Left lung (tissue), 10 donors: ENCODE results near the gene ABLIM2. TPM values are rescaled to one million over a fixed set of nuclear protein-coding genes. Genes with fewer than 3 reads are reported as not detected.
A peak's percentile ranks its signal among the peaks of the same experiment; 100 is the strongest.

ENCODE experiments used
- ATAC-seq: fragments of 200-7000 bp; cut with Tn5 transposase; one replicate; pipeline ENCODE4 v1.9.1; 2020; ENCODE audit warnings: moderate library complexity
- DNase-seq, 4 donors: peaks; one replicate each; pipeline ENCODE4 v3.0.0-alpha.2; 2013 to 2020
- H3K27ac ChIP-seq, 2 donors: fragments of 200-600 bp; sonication (generic) in 1 of 2; one replicate each; pipeline versions ENCODE4 v1.5.0 to v1.8.0; 2020 to 2021
- H3K27me3 ChIP-seq, 2 donors: fragments of 200-600 bp; sonication (generic) in 1 of 2; one replicate each; pipeline versions ENCODE4 v1.5.0 to v1.8.0; 2020 to 2021
- H3K36me3 ChIP-seq, 2 donors: fragments of 200-600 bp; sonication (generic) in 1 of 2; one replicate each; pipeline versions ENCODE4 v1.5.0 to v1.8.0; 2020 to 2021
- H3K4me1 ChIP-seq, 2 donors: fragments of 200-600 bp; one replicate each; pipeline ENCODE4 v1.8.0; 2021
- H3K4me3 ChIP-seq, 2 donors: fragments of 200-600 bp; sonication (generic) in 1 of 2; one replicate each; pipeline versions ENCODE4 v1.5.0 to v1.8.0; 2020 to 2021; ENCODE audit warnings: mild to moderate bottlenecking in 1 of 2
- H3K9me3 ChIP-seq, 2 donors: fragments of 200-600 bp; sonication (generic) in 1 of 2; one replicate each; pipeline versions ENCODE4 v1.5.0 to v1.8.0; 2020 to 2021
- intact Hi-C, 2 donors: fragments of 100-400 bp; cut with DNase I; formaldehyde crosslinking; loops; one replicate each; pipeline versions ENCODE4 v1.11.2 to v1.14.2; 2022
- polyA plus RNA-seq, 6 donors: library from polyadenylated mRNA; unstranded; fragments of 120-200 nt; gene quantifications; one replicate each; pipeline ENCODE4 v1.2.1, GENCODE V29; 2013; ENCODE audit not compliant: insufficient read length in 6 of 6
- total RNA-seq, 2 donors: library from RNA; stranded (reverse); fragmentation: NEBNext Ultra II Directional; extraction: Animal tissue kit (Norgen Biotek cat#: 25700); gene quantifications; one replicate each; pipeline ENCODE4 v1.2.1, GENCODE V29; 2021
- TF ChIP-seq, protein P1 (sequence below), 2 donors: fragments of 200-600 bp; sonication (generic) in 1 of 2; IDR thresholded peaks; one replicate each; pipeline versions ENCODE4 v1.5.0 to v1.8.0; 2021; ENCODE audit warnings: antibody characterized with exemption in 2 of 2
- donor health status: DM: no; HTN: yes; CAD: no.
- donor health status: DM: no; HTN: no; CAD: no.

ABLIM2 gene
- total and polyA plus RNA-seq, 8 donors, result 5.7 to 10.2 (median 7.0) TPM

DNA sequence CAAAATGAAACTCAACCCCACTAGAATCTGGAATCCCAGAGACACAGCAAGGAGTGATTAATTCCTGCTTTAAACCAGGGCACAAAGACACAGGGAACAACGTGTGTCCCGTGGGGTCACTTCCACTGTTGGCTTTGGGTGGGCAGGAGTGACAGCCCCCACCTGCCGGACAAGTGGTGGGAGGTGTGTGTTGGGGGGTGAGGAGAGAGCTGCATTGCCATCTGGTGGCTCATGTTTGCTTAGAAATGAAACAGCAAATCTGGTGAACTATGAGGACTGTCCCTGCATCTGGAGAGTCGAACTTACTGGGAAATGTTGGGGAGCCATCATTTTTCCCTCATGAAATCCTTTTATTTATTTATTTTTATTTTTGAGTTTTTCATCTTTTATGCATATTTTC lies 143.1 kb downstream of the ABLIM2 start:
- ATAC-seq (no peak), DNase-seq (peak in 2 of 4 donors; percentile 14 to 24)
- TF ChIP-seq, protein P1, sequence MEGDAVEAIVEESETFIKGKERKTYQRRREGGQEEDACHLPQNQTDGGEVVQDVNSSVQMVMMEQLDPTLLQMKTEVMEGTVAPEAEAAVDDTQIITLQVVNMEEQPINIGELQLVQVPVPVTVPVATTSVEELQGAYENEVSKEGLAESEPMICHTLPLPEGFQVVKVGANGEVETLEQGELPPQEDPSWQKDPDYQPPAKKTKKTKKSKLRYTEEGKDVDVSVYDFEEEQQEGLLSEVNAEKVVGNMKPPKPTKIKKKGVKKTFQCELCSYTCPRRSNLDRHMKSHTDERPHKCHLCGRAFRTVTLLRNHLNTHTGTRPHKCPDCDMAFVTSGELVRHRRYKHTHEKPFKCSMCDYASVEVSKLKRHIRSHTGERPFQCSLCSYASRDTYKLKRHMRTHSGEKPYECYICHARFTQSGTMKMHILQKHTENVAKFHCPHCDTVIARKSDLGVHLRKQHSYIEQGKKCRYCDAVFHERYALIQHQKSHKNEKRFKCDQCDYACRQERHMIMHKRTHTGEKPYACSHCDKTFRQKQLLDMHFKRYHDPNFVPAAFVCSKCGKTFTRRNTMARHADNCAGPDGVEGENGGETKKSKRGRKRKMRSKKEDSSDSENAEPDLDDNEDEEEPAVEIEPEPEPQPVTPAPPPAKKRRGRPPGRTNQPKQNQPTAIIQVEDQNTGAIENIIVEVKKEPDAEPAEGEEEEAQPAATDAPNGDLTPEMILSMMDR (IDR thresholded peaks at IDR 0.05), result peak in 1 of 2 donors; percentile 15
- Histone ChIP-seq H3K4me1 (peaks cover 0 to 3% of the 10 kb centered on the region in 2 donors), H3K4me3 (no peak overlapping the region), H3K27me3 (no peaks in the 10 kb centered on the region), H3K9me3 (no peaks in the 10 kb centered on the region), H3K27ac (no peak overlapping the region), H3K36me3 (no peaks in the 10 kb centered on the region)
- intact Hi-C loops, result no loop called here

GRCh38 chr4:8013976-8014726 lies 144.5 kb downstream of the ABLIM2 start:
- Histone ChIP-seq H3K9me3 (no peaks in the 10 kb centered on the region), H3K27ac (no peak overlapping the region), H3K36me3 (no peaks in the 10 kb centered on the region), H3K4me3 (no peak overlapping the region), H3K27me3 (no peaks in the 10 kb centered on the region), H3K4me1 (peaks cover 0 to 5% of the 10 kb centered on the region in 2 donors)
- TF ChIP-seq, protein P1 (IDR thresholded peaks at IDR 0.05), result no peak
- intact Hi-C loops, result no loop called here
- DNase-seq (peak in 1 of 4 donors; percentile 69), ATAC-seq (no peak)

DNA sequence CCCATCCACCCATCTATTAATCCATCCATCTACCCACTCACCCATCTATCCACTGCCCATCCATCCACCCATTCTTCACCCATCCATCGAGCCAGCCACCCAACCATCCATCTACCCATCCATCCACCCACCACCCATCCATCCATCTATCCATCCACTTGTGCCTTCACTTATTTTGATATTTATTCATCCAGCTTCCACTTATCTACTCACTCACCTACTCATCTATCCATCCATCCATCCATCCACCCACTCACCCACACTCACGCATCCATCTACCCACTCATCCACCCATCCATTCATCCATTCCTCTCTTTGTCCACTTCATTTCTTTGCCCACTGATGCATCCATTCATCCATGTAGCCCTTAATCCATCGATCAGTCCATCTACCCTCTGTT lies 146.1 kb downstream of the ABLIM2 start:
- Histone ChIP-seq H3K4me3 (no peak overlapping the region), H3K4me1 (peaks cover 0 to 5% of the 10 kb centered on the region in 2 donors), H3K27me3 (no peaks in the 10 kb centered on the region), H3K9me3 (no peaks in the 10 kb centered on the region), H3K36me3 (no peaks in the 10 kb centered on the region), H3K27ac (no peak overlapping the region)
- intact Hi-C loops, result no loop called here
- TF ChIP-seq, protein P1 (IDR thresholded peaks at IDR 0.05), result no peak
- no peak for DNase-seq
- ATAC-seq, result no peak

- Histone ChIP-seq H3K4me3 (no peak overlapping the region), H3K27ac (no peak overlapping the region), H3K27me3 (no peaks in the 10 kb centered on the region), H3K9me3 (no peaks in the 10 kb centered on the region), H3K4me1 (peaks cover 0 to 5% of the 10 kb centered on the region in 2 donors), H3K36me3 (no peaks in the 10 kb centered on the region)
- DNase-seq (peak; percentile 61 to 97 (median 84)), ATAC-seq (peak; percentile 65)
- TF ChIP-seq, protein P1 (IDR thresholded peaks at IDR 0.05), result no peak
- intact Hi-C loops, result no loop called here
Measured at GRCh38 chr4:8010618-8011017, 148.0 kb downstream of the ABLIM2 start.

GRCh38 chr4:8009710-8010511 lies 148.7 kb downstream of the ABLIM2 start:
- ATAC-seq (no peak), DNase-seq (peak in 1 of 4 donors; percentile 31)
- H3K27ac ChIP-seq, result no peak overlapping the region
- intact Hi-C loops, result no loop called here
- H3K4me1 ChIP-seq, result peaks cover 0 to 5% of the 10 kb centered on the region in 2 donors
- H3K36me3 ChIP-seq, result peaks cover 0 to 4% of the 10 kb centered on the region in 2 donors
- TF ChIP-seq, protein P1 (IDR thresholded peaks at IDR 0.05), result no peak
- H3K27me3 ChIP-seq, result no peaks in the 10 kb centered on the region
- no peaks in the 10 kb centered on the region for H3K9me3 ChIP-seq
- H3K4me3 ChIP-seq, result no peak overlapping the region
